ENCODE data around the gene LRRC70. TPM values are rescaled to one million over a fixed set of nuclear protein-coding genes. Genes with fewer than 3 reads are reported as not detected.

The LRRC70 gene
- polyA plus RNA-seq, 3 donors, result 0.23 to 2.4 TPM; not detected in 1

GRCh38 chr5:62581836-62582597 is 3.4 kb downstream of the LRRC70 start:
- DNase-seq, result no peak
- Mint-ChIP-seq H3K9me3 (peaks cover 0 to 2% (median 0%) of the 10 kb centered on the region in 7 donors), H3K4me1 (peaks cover 22% of the 10 kb centered on the region), H3K36me3 (peaks cover 7% of the 10 kb centered on the region in 2 donors), H3K27ac (peak overlapping the region in 2 of 7 donors; percentile 2 to 5), H3K27me3 (ENCODE audit: low read depth in 3 of 3) (no peaks in the 10 kb centered on the region), H3K4me3 (no peak overlapping the region)
- Histone ChIP-seq H3K27me3 (ENCODE audit: control insufficient read depth in 2 of 2, insufficient read depth in 2 of 2, low read length in 2 of 2) (no peaks in the 10 kb centered on the region), H3K4me1 (ENCODE audit: control insufficient read depth in 1 of 2, insufficient read depth in 2 of 2, low read length in 2 of 2) (peaks cover 0 to 4% of the 10 kb centered on the region in 2 donors), H3K4me2 (replicated peaks; ENCODE audit: extremely low read depth, low read length, poor library complexity, severe bottlenecking) (no peak overlapping the region), H3K4me3 (replicated peaks in 1 of 3; ENCODE audit: low read depth in 2 of 3, low read length in 3 of 3) (no peak overlapping the region), H3K9me3 (replicated peaks in 1 of 2; ENCODE audit: control insufficient read depth in 1 of 2, insufficient read depth in 1 of 2, low read length in 2 of 2) (no peaks in the 10 kb centered on the region), H3K79me2 (ENCODE audit: insufficient read depth, low read length) (no peaks in the 10 kb centered on the region), H3K27ac (ENCODE audit: low read depth in 1 of 2, low read length in 2 of 2) (no peak overlapping the region), H4K20me1 (ENCODE audit: insufficient read depth, low read length) (no peaks in the 10 kb centered on the region), H3K9ac (ENCODE audit: insufficient read depth, low read length, poor library complexity, severe bottlenecking) (no peak overlapping the region), H2AFZ (ENCODE audit: insufficient read depth, low read depth, low read length, poor library complexity, severe bottlenecking) (no peak overlapping the region), H3K36me3 (replicated peaks in 1 of 2; ENCODE audit: control insufficient read depth in 1 of 2, insufficient read depth in 2 of 2, low read length in 2 of 2) (no peaks in the 10 kb centered on the region)
- 12% methylated on average over 4 of the region's 8 CpGs for WGBS (ENCODE audit: insufficient coverage)
- no peak for TF ChIP-seq CTCF (IDR thresholded peaks at IDR 0.05)
- intact Hi-C loops (cut with micrococcal nuclease), result no loop called here

DNA sequence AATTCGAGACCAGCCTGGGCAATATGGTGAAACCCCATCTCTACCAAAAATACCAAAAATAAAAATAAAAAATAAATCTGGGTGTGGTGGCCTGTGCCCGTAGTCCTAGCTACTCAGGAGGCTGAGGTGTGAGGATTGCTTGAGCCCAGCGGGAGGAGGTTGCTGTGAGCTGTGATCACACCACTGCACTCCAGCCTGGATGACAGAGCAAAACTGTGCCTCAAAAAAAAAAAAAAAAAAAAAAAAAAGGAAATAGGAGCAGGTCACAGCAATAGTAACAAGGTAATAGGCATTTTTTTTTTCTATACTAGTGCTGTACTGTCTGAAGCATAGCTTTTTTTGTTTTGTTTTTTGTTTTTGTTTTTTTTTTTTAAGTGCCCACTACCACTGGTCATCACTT is 5.8 kb downstream of the LRRC70 start:
- Mint-ChIP-seq H3K9me3 (peaks cover 0 to 3% (median 2%) of the 10 kb centered on the region in 7 donors), H3K36me3 (peaks cover 17 to 20% of the 10 kb centered on the region in 2 donors), H3K27me3 (ENCODE audit: low read depth in 3 of 3) (no peaks in the 10 kb centered on the region), H3K4me3 (no peak overlapping the region), H3K27ac (peak overlapping the region in 2 of 7 donors; percentile 14 to 69), H3K4me1 (peaks cover 24% of the 10 kb centered on the region)
- Histone ChIP-seq H3K27me3 (ENCODE audit: control insufficient read depth in 2 of 2, insufficient read depth in 2 of 2, low read length in 2 of 2) (no peaks in the 10 kb centered on the region), H3K79me2 (ENCODE audit: insufficient read depth, low read length) (no peaks in the 10 kb centered on the region), H3K4me3 (replicated peaks in 1 of 3; ENCODE audit: low read depth in 2 of 3, low read length in 3 of 3) (no peak overlapping the region), H3K27ac (ENCODE audit: low read depth in 1 of 2, low read length in 2 of 2) (no peak overlapping the region), H3K9ac (ENCODE audit: insufficient read depth, low read length, poor library complexity, severe bottlenecking) (no peak overlapping the region), H2AFZ (ENCODE audit: insufficient read depth, low read depth, low read length, poor library complexity, severe bottlenecking) (no peak overlapping the region), H3K36me3 (replicated peaks in 1 of 2; ENCODE audit: control insufficient read depth in 1 of 2, insufficient read depth in 2 of 2, low read length in 2 of 2) (no peaks in the 10 kb centered on the region), H3K4me2 (replicated peaks; ENCODE audit: extremely low read depth, low read length, poor library complexity, severe bottlenecking) (no peak overlapping the region), H3K9me3 (replicated peaks in 1 of 2; ENCODE audit: control insufficient read depth in 1 of 2, insufficient read depth in 1 of 2, low read length in 2 of 2) (no peaks in the 10 kb centered on the region), H4K20me1 (ENCODE audit: insufficient read depth, low read length) (no peaks in the 10 kb centered on the region), H3K4me1 (ENCODE audit: control insufficient read depth in 1 of 2, insufficient read depth in 2 of 2, low read length in 2 of 2) (peaks cover 0 to 4% of the 10 kb centered on the region in 2 donors)
- DNase-seq, result no peak
- 100% methylated on average over 1 of the region's 3 CpGs for WGBS (ENCODE audit: insufficient coverage)
- no peak for TF ChIP-seq CTCF (IDR thresholded peaks at IDR 0.05)
- intact Hi-C loops (cut with micrococcal nuclease), result no loop called here

Measured in CD14-positive monocyte (primary cell).